HG03342 (cell line): ENCODE results near the gene MCF2L2.
"Not testable (repeated sequence)": the region's sequence is repeated elsewhere in the genome, so short reads cannot be mapped to it uniquely, and the experiment has no call there.

ENCODE experiments used
- ATAC-seq: cut with Tn5 transposase; IDR thresholded peaks from one replicate; pipeline ENCODE4 v1.9.1; 2021; ENCODE audit warnings: mild to moderate bottlenecking, moderate library complexity; ENCODE audit not compliant: unreplicated experiment

MCF2L2 gene

GRCh38 chr3:183252118-183252782 is 176.2 kb downstream of the MCF2L2 start:
- ATAC-seq: no peak

DNA sequence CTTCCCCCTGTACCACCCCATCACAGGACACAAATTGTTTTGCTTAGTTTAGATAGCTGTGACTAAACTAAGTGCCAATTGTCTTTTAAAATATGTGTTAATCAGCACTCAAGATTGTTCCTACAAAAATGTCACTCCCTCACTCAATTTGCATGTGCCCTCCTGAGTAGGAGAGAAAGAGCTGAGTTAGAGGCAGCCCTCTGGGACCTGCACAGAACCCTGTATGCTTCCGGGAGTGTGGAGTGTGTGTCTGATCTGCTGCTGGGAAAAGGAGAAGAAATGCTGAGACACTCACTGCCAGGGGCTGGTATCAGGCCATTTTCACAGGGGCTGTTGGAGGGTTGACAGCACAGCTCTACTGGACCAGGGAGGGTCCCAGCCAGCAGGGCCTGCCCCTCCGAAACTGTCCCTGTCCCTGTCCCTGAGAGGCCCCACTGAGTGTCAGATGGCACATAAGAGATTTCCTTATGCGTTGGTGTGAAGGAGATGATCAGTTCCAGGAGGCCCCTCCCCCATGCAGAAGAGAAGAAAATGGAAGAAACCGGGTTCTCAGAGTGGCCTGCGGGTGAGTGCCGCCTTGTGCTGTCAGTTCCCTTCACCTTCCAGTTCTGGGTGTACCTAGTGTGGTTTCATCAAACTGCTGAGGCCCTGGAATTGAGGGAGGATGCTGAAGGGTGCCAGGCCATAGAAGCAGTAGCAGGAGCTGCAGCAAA is 179.3 kb downstream of the MCF2L2 start:
- ATAC-seq: no peak

DNA sequence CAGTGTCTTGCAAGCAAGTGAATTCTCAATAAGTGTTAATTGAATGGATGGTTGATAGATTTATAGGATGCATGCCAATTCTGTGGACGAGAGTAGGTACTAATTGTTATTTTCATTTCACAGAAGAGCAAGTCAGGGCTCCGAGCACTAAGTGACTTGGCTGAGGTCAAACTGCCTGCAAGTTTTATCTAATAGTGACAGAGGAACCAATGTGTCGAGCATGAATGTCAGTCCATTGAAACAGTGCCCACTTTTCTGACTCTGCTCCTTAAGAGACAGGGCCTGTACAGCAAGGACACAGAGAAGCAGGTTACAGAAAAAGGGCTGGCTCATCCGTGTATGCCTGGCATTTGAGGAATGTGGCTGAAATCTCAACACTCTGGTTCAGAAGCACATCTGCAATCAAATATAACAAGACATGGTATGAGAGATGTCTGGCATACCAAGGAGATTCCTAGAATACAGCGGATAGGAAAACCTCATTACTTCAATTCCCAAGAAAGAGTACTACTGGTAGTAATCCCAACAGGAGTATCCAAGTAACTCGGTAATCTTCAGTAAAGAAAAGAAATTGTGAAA is 181.3 kb downstream of the MCF2L2 start:
- ATAC-seq: no peak

DNA sequence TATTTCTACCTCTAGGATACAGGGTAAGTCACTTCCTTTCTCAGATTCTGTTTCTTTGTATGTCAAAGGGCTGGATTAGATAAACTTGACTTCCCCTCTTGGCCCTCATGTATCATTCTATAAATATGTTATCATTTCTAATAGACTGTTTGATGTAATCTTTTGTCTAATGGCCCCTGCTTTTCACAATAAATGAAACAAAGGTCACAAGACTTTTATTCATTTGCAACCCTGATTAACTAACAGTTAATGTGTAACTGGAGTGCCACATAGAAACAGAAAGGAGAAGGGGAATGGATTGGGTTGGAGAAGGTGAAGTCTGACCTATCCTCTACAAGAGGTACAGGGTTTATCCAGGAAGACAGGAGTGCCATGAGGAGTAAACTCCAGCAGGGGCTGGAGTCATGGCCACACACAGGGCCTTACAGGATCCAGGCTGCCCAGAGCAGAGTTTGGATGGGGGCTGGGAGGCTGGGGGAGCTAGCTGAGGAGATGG is 183.4 kb downstream of the MCF2L2 start:
- ATAC-seq: no peak

DNA sequence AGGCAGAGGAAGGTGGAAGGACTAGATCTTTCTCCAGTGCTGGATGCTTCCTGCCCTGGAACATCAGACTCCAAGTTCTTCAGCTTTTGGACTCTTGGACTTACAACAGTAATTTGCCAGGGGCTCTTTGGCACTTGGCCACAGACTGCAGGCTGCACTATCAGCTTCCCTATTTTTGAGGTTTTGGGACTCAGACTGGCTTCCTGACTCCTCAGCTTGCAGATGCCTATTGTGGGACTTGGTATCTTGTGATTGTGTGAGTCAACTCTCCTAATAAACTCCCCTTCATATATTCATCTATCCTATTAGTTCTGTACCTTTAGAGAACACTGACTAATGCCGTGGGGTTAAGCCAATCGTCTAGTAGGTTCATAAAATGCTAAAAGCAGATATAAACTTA is 184.2 kb downstream of the MCF2L2 start:
- ATAC-seq: no peak

DNA sequence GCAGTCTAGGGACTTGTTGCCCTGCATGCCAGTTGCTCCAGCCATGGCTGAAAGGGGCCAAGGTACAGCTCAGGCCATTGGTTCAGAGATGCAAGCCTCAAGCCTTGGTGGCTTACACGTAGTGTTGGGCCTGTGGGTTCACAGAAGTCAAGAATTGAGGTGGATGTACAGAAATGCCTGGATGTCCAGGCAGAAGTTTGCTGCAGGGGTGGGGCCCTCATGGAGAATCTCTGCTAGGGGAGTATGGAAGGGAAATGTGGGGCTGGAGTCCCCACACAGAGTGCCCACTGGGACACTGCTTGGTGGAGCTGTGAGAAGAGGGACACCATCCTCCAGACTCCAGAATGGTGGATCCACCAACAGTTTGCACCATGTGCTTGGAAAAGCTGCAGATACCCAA is 186.0 kb downstream of the MCF2L2 start:
- ATAC-seq: no peak

DNA sequence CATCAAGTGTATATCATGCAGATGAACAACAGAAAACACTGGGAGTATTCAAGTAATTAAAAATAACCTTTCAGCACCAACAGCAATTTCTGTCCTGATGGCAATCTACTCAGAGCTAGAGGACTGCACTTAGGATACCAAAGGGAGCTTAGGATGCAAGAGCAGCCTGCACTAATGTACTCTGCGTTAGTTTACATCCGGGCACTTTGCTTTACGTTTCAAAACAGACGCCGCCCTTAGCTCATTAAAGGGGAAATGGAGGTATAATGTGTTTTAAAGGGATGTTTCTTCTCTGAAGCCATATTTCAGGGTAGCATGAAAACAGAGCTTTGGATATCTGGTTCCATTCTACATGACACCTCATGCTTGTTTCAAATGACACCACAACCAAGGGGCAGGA is 189.4 kb downstream of the MCF2L2 start:
- no peak for ATAC-seq

GRCh38 chr3:183233966-183234365 is 194.5 kb downstream of the MCF2L2 start:
- no peak for ATAC-seq

- no peak for ATAC-seq
Measured at GRCh38 chr3:183230826-183231225, 197.6 kb downstream of the MCF2L2 start.

GRCh38 chr3:183230251-183230650 is 198.2 kb downstream of the MCF2L2 start:
- ATAC-seq: not testable (repeated sequence)

GRCh38 chr3:183229178-183229577 is 199.2 kb downstream of the MCF2L2 start:
- ATAC-seq: no peak

- no peak for ATAC-seq
Measured at GRCh38 chr3:183227586-183227985, 200.8 kb downstream of the MCF2L2 start.

GRCh38 chr3:183226333-183226890 is 202.0 kb downstream of the MCF2L2 start:
- no peak for ATAC-seq

DNA sequence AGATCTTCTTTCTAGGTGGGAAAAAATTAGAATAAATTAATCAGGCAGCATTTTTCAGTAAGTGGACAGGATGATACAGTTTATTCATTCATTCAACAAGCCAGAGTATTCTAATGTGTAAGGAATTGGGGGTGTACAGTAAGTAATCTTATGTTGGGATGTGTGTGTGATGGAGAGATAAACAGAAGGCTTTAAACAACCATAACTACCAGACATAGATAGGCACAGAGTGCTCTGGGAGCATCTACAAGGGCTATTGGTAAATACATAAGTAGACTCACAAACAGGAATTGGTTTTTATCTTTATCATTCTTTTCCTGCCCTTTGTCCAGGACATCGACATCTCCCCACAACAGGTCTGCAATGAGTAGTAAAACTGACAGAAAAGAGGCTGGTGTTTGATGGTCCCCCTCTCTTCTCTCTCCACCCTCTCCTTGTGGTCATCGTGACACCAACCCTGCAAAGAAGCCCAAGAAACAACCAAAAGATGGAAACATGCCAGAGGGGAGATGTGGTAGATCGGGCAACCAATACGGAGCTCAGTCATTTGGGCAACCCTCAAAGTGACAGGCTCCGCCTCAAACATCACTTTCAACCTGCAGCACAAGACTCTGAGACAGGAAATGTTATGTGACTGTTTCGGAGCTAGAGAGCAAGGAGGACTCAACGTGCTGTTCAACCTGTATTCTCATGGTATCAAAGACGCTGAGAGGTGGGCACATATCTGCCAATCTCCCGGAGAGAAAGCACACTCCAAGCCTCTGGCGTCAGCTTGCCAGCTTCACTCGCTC is 204.0 kb downstream of the MCF2L2 start:
- ATAC-seq: no peak

DNA sequence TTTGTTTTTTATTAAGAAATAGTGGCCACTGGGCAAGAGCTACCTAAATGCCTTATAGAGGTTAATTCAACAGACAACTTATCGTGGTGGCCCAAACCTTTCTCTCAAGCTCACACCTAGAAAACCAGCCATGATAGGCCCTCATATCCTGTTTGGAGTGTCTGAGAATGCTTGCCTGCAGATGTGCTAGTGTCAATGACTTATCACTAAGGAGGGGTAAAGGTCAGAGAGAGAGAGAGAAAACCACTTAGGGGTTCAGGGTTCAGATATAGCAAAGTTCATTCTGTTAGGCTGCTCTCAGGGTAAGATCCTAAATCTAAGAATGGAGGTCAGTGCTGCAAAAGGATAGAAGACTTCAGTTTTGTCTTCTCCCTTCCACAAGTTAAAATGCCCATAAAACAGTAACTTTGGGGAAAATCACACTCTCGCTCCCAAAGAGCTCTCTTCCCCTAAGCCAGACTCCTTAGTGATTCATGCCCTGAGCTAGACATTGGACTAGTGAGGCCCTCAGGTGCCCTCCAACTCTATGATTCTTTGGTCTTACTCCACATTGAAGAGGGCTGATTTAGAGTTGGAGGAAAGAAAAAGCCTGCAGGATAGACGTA is 205.7 kb downstream of the MCF2L2 start:
- ATAC-seq: no peak

GRCh38 chr3:183220828-183221227 is 207.6 kb downstream of the MCF2L2 start:
- ATAC-seq: no peak

GRCh38 chr3:183218826-183219225 is 209.6 kb downstream of the MCF2L2 start:
- no peak for ATAC-seq

DNA sequence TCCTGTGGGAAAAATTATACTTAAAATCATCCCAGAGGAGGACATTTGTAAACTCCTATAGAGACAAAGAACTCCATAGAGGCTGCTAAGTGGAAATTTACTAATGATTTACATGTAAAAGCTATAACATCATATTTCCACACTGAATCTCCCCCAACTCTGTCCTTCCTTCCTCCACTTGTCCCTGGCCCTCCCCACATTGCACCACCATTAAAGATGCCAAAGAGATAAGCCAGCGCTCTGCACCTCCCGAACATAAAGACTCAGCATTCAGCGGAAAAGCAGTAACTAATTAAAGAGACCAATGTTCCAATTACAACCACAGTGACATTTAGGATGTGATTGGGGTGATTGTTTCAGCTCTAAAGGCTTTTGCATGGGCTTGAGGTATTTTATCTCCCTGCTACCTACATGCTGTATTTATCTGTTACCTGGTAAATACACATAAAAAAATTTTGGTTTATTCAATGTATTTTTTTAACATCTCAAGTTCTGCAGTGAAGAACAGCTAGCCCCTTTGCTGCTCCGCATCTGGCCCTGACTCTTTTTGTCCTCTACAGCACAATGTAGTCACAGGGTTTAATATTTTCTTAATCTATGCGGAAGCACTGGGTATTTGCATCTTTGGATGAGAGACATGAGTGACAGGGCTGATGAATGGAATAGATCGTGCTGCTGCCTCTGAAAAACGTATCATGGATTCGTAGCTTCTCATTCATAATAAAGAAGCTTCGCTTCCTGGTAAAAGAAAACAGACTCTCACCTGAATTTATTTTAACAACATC is 210.7 kb downstream of the MCF2L2 start:
- no peak for ATAC-seq

DNA sequence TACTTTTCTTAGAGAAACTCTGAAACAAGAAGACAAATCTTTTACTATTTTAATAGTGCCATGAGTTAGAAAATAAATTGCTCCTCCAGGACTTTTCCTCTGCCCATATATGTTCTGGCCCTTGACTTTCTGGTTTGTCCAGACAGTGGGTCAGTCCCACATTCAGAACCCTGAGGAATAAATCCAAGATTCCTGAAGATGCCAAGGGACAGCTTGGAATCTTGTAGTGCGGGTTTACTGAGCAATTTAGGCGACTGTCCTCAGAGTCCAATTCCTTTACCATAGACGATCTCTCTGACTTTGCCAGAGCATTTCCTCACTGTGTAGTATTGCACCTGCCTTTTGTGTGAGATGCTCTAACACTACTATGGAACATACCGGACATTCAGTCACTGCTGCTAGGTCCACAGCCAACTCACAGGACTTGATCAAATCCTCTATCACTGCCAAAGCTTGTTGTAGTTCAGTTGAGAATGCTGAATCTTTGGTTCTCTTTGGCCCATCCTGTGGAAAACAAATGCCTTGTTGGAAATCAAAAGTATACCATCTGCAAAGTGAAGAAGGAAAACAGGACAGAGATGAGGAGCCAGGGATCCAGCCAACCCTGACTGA is 212.7 kb downstream of the MCF2L2 start:
- no peak for ATAC-seq

DNA sequence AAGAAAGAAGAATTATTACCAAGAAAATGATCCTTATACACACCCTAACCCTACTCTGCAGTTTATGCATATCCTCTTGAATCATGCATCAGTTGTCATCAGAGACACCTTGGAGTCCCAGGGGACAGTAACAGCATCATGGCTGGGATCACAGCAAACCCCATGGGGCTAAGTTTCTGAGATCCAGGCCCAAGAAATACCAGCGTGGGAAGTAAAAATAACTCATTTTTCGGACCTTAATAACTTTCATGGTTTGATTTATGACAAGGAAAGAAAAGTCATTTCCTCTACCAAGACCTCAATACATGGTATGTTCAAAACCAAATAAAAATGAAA is 214.2 kb downstream of the MCF2L2 start:
- no peak for ATAC-seq
